Adrenal gland (tissue), 12 donors: ENCODE measurements around the gene TOGARAM2. TPM values are rescaled to one million over a fixed set of nuclear protein-coding genes. Genes with fewer than 3 reads are reported as not detected.
A peak's percentile ranks its signal among the peaks of the same experiment; 100 is the strongest.

Source experiments
- DNase-seq, 7 donors: peaks; one replicate each; pipeline ENCODE4 v3.0.0-alpha.2; 2019 to 2020
- H3K27ac ChIP-seq, 5 donors: fragments of 200-600 bp; sonication (generic) in 4 of 5; 1 replicate in 3 of 5; 2 replicates in 2 of 5; pipeline versions ENCODE4 v1.5.1 to v1.8.0; 2016 to 2020; ENCODE audit warnings: mild to moderate bottlenecking in 1 of 5
- H3K27me3 ChIP-seq: fragments of 200-600 bp; 2 replicates; pipeline ENCODE4 v1.8.0; 2021
- H3K36me3 ChIP-seq, 2 donors: fragments of 200-600 bp; replicated peaks in 1 of 2; 1 replicate in 1 of 2; 2 replicates in 1 of 2; pipeline versions ENCODE4 v1.5.1 to v1.8.0; 2018 to 2022
- H3K4me1 ChIP-seq, 2 donors: fragments of 200-600 bp; replicated peaks in 1 of 2; 1 replicate in 1 of 2; 2 replicates in 1 of 2; pipeline versions ENCODE4 v1.5.1 to v1.8.0; 2018 to 2021
- H3K4me3 ChIP-seq, 4 donors: fragments of 200-600 bp; sonication (generic) in 3 of 4; one replicate each; pipeline ENCODE4 v1.5.1; 2016 to 2018
- H3K9me3 ChIP-seq, 3 donors: fragments of 200-600 bp; sonication (generic) in 1 of 3; replicated peaks in 1 of 3; 1 replicate in 2 of 3; 2 replicates in 1 of 3; pipeline versions ENCODE4 v1.5.1 to v1.8.0; 2016 to 2021
- POLR2A ChIP-seq, 2 donors: fragments of 450-650 bp; IDR thresholded peaks; one replicate each; pipeline ENCODE4 v1.6.1; 2017; ENCODE audit warnings: antibody characterized with exemption in 2 of 2, mild to moderate bottlenecking in 2 of 2, moderate library complexity in 1 of 2
- WGBS, 4 donors: extraction: QIAGEN DNeasy Blood & Tissue Kit in 2 of 4; methylation state at CpG; one replicate each; pipeline versions ENCODE4 v1.1.5 to v1.1.7; 2013 to 2017; 5-methylcytosine and 5-hydroxymethylcytosine counted together
- intact Hi-C, 2 donors: fragments of 100-400 bp; cut with DNase I; formaldehyde crosslinking; loops; one replicate each; pipeline versions ENCODE4 v1.14.1 to v1.15.0; 2022 to 2023
- polyA plus RNA-seq, 3 donors: library from polyadenylated mRNA; stranded (reverse); fragments of 200-250 nt in 2 of 3; fragments of 350-450 nt in 1 of 3; fragmentation: Illumina TruSeq in 1 of 3; extraction: RNeasy Lipid Tissue Mini Kit (QIAGEN cat#74804) in 1 of 3; gene quantifications; one replicate each; pipeline ENCODE4 v1.2.3, GENCODE V29; 2013 to 2014
- total RNA-seq, 9 donors: library from RNA; depleted of rRNA in 4 of 9; stranded (reverse); fragments of >200 nt in 4 of 9; fragments of 120-200 nt in 1 of 9; fragmentation: NEBNext Ultra II Directional in 1 of 9; extraction: Animal tissue kit (Norgen Biotek cat#: 25700) in 1 of 9; gene quantifications; one replicate each; pipeline versions ENCODE4 v1.1.0 to v1.2.4, GENCODE V29; 2013 to 2023
- TF ChIP-seq, protein P1 (sequence below), 6 experiments: fragments of 450-650 bp in 4 of 6; fragments of 200-600 bp in 2 of 6; sonication (generic) in 1 of 6; IDR thresholded peaks; 1 replicate in 5 of 6; 2 replicates in 1 of 6; pipeline versions ENCODE4 v1.5.1 to v1.8.0; 2016 to 2021; ENCODE audit warnings: antibody characterized with exemption in 6 of 6, mild to moderate bottlenecking in 2 of 6, moderate library complexity in 1 of 6
- donor health status: healthy with polysubstance abuse.
- donor health status: Bipolar disorder and iron deficiency.
- donor health status: DM: yes; HTN: yes; CAD: no.
- donor health status: DM: no; HTN: no; CAD: no.
- donor health status: DM: no; HTN: no; CAD: no.
- donor health status: DM: yes; HTN: yes; CAD: no.

TOGARAM2 gene
- total and polyA plus RNA-seq, 12 donors, result under 0.01 to 26.4 (median 1.1) TPM

DNA sequence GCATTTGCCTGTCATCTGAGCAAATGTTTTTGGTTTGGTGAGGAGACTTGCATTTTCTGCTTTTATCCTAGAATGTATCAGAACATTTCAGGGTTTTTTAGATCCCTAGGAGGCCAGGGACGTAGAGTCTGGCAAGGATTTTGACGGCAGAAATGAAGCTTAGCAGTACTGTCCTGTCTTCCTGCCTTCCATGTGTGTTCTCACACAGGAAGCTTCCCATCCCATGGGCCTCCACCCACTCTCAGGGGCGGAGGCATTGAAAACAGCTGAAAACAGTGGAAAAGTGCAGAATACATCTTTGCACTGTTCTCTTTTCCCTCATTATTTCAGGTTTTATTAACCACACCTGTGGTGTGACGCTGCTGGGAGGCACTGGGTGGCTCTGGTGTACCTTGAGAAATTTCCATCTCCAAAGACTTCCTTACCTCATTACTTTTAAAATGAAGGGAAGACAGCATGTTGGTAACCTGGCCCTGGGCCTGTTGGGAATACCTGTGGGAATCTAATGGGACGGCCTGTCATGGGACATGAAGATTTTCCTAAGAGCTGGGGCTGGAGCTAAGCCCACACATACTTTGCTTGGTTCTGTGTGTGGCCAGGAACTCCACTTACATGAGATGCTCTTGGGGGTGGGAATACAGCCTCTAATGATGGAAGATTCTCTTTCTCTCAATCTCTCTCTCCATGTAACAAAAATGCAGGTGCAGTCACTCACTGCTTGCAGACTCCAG, 72.7 kb downstream of the TOGARAM2 start:
- no peak overlapping the region for H3K4me3 ChIP-seq
- H3K27me3 ChIP-seq, result no peaks in the 10 kb centered on the region
- DNase-seq, result no peak
- H3K36me3 ChIP-seq, result no peaks in the 10 kb centered on the region
- H3K9me3 ChIP-seq, result no peaks in the 10 kb centered on the region
- intact Hi-C loops, result no loop called here
- TF ChIP-seq, protein P1, sequence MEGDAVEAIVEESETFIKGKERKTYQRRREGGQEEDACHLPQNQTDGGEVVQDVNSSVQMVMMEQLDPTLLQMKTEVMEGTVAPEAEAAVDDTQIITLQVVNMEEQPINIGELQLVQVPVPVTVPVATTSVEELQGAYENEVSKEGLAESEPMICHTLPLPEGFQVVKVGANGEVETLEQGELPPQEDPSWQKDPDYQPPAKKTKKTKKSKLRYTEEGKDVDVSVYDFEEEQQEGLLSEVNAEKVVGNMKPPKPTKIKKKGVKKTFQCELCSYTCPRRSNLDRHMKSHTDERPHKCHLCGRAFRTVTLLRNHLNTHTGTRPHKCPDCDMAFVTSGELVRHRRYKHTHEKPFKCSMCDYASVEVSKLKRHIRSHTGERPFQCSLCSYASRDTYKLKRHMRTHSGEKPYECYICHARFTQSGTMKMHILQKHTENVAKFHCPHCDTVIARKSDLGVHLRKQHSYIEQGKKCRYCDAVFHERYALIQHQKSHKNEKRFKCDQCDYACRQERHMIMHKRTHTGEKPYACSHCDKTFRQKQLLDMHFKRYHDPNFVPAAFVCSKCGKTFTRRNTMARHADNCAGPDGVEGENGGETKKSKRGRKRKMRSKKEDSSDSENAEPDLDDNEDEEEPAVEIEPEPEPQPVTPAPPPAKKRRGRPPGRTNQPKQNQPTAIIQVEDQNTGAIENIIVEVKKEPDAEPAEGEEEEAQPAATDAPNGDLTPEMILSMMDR (IDR thresholded peaks at IDR 0.05), result no peak
- TF ChIP-seq POLR2A (IDR thresholded peaks at IDR 0.05), result no peak
- 60 to 77% (median 71%) methylated on average over 5 of the region's 5 CpGs for WGBS, 4 donors
- peak overlapping the region in 1 of 5 donors; percentile 10 for H3K27ac ChIP-seq
- no peaks in the 10 kb centered on the region for H3K4me1 ChIP-seq

DNA sequence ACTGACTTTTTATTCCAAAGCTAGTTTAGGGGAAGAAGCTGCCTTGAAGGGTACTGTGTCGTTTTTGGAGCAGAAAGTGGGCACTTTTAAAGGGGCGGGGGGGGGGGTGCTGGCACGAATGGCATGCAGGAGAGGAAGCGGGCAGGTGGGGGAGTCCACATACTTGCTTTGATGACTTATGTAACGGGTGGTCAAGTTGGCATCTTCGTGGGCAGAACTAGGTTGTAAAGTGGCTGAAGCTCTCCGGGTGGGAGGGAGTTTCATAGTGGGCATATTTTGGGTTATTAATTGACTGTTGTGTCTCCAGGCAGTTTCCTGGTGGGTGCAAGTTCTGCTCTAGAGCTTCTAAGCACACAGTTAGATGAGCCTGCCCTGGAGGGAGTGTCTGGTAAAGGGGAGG, 73.3 kb downstream of the TOGARAM2 start:
- Histone ChIP-seq H3K9me3 (no peaks in the 10 kb centered on the region), H3K4me1 (no peaks in the 10 kb centered on the region), H3K27me3 (no peaks in the 10 kb centered on the region), H3K27ac (no peak overlapping the region), H3K4me3 (no peak overlapping the region), H3K36me3 (no peaks in the 10 kb centered on the region)
- DNase-seq, result no peak
- intact Hi-C loops, result no loop called here
- WGBS, 4 donors, result 60 to 89% (median 76%) methylated on average over 6 to 7 of the region's 7 CpGs
- TF ChIP-seq, protein P1 (IDR thresholded peaks at IDR 0.05), result no peak
- no peak for TF ChIP-seq POLR2A (IDR thresholded peaks at IDR 0.05)

DNA sequence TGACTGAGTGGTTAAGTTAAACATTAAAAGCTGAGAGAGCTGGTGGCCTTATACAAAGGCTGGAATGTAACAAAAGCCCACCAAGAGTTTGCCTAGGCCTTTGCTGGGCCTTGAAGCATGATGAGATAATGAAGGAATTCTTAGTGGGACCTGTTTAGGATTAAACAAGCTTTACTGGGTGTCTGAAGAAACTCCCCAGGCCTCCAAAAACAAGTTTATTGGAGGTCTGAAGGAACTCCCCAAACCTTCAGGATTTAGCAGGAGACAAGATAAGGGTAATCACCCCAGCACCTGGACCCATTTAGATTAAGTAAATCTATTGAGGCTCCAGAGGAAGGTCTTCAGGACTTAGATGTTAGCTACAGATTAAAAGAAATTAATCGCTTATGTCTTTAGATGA, 74.5 kb downstream of the TOGARAM2 start:
- 94 to 100% (median 99%) methylated on average over 1 of the region's 1 CpG for WGBS, 4 donors
- Histone ChIP-seq H3K4me3 (no peak overlapping the region), H3K4me1 (no peaks in the 10 kb centered on the region), H3K9me3 (no peaks in the 10 kb centered on the region), H3K36me3 (no peaks in the 10 kb centered on the region), H3K27ac (no peak overlapping the region), H3K27me3 (no peaks in the 10 kb centered on the region)
- intact Hi-C loops, result no loop called here
- no peak for TF ChIP-seq POLR2A (IDR thresholded peaks at IDR 0.05)
- TF ChIP-seq, protein P1 (IDR thresholded peaks at IDR 0.05), result no peak
- DNase-seq, result no peak

DNA sequence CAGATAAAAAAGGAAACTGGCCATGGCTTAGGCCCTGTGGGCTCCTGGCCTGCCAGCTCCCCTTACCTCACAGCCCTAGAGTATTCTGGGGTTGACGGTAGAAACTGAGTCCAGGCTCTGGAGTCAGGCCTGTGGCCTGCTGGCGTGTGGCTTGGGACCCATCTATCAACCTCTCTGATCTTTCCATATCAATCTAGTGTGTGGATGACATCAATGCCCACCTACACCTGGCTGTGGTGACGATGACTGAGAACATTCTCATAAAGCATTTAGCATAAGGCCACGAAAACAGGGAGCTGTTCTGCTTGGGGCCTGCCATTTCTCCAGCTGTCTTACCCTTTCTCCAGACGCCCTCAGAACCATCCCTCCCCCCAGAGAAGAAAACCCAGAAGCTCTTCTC, 75.4 kb downstream of the TOGARAM2 start:
- no peaks in the 10 kb centered on the region for H3K4me1 ChIP-seq
- no peak overlapping the region for H3K4me3 ChIP-seq
- H3K27ac ChIP-seq, result no peak overlapping the region
- 88 to 100% (median 92%) methylated on average over 5 of the region's 5 CpGs for WGBS, 4 donors
- DNase-seq, result no peak
- TF ChIP-seq, protein P1 (IDR thresholded peaks at IDR 0.05), result no peak
- no peak for TF ChIP-seq POLR2A (IDR thresholded peaks at IDR 0.05)
- intact Hi-C loops, result no loop called here
- no peaks in the 10 kb centered on the region for H3K27me3 ChIP-seq
- H3K9me3 ChIP-seq, result no peaks in the 10 kb centered on the region
- no peaks in the 10 kb centered on the region for H3K36me3 ChIP-seq
